Activated CD4-positive, alpha-beta T cell treated with anti-CD3 and anti-CD28 coated beads, Interleukin-2, amount 10 ng/mL, durations not matched to agents 24 days and 14 days (primary cell): ENCODE results near the gene FAM131C. TPM values are rescaled to one million over a fixed set of nuclear protein-coding genes. Genes with fewer than 3 reads are reported as not detected.
"Not testable (repeated sequence)": the region's sequence is repeated elsewhere in the genome, so short reads cannot be mapped to it uniquely, and the experiment has no call there.

ENCODE experiments used
- DNase-seq: peaks from one replicate; pipeline ENCODE4 v3.0.0; 2022
- H3K27ac Mint-ChIP-seq: one replicate; pipeline ENCODE4 v1.8.0; 2022; ENCODE audit warnings: mild to moderate bottlenecking, mixed read lengths
- H3K27me3 Mint-ChIP-seq: one replicate; pipeline ENCODE4 v1.8.0; 2022; ENCODE audit warnings: mixed read lengths
- H3K36me3 Mint-ChIP-seq: one replicate; pipeline ENCODE4 v1.8.0; 2022; ENCODE audit warnings: low read depth, mild to moderate bottlenecking, mixed read lengths
- H3K4me1 Mint-ChIP-seq: one replicate; pipeline ENCODE4 v1.8.0; 2021; ENCODE audit warnings: mixed read lengths
- H3K4me3 Mint-ChIP-seq: one replicate; pipeline ENCODE4 v1.8.0; 2022; ENCODE audit warnings: mild to moderate bottlenecking, moderate library complexity, mixed read lengths
- H3K9me3 Mint-ChIP-seq: one replicate; pipeline ENCODE4 v1.8.0; 2021; ENCODE audit warnings: mixed read lengths
- intact Hi-C: fragments of 100-400 bp; cut with micrococcal nuclease; formaldehyde crosslinking; loops from one replicate; pipeline ENCODE4 v1.15.1; 2023
- total RNA-seq: library from RNA; stranded (reverse); gene quantifications from 2 replicates; pipeline ENCODE4 v1.2.3, GENCODE V29; 2022

Gene FAM131C
- total RNA-seq, 1 donor from 2014 or later, result 0.26 TPM

DNA sequence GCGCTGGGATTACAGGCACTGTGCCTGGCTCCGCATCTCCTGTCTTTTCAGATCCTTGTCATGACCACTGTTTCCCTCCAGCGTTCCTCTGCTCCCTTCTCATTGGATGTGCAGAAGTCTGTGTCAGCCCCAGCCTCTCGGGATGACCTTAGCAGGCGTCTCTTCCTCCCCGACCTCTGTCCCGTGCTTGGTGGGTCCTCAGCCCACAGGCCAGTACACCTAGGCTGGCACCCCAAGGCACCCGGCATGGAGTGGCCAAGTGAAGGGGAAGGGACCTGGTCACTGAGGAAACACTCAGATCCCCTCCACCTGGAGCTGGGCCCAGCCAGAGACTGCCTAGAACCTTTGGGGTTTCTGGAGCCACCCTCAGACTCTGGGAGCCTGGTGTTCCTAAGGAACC lies 32.3 kb downstream of the FAM131C start:
- DNase-seq, result no peak
- intact Hi-C loops, result no loop called here
- Mint-ChIP-seq H3K27me3 (peaks cover 3% of the 10 kb centered on the region), H3K36me3 (no peaks in the 10 kb centered on the region), H3K9me3 (no peaks in the 10 kb centered on the region), H3K4me1 (no peaks in the 10 kb centered on the region), H3K27ac (no peak overlapping the region), H3K4me3 (no peak overlapping the region)

GRCh38 chr1:16039871-16040270 lies 33.6 kb downstream of the FAM131C start:
- H3K36me3 Mint-ChIP-seq, intact Hi-C loops, H3K4me3 Mint-ChIP-seq, H3K4me1 Mint-ChIP-seq, H3K27ac Mint-ChIP-seq, H3K9me3 Mint-ChIP-seq, H3K27me3 Mint-ChIP-seq, DNase-seq: not testable (repeated sequence)

GRCh38 chr1:16038620-16038912 lies 34.9 kb downstream of the FAM131C start:
- intact Hi-C loops, result no loop called here
- Mint-ChIP-seq H3K36me3 (no peaks in the 10 kb centered on the region), H3K4me3 (no peak overlapping the region), H3K9me3 (no peaks in the 10 kb centered on the region), H3K4me1 (no peaks in the 10 kb centered on the region), H3K27me3 (peaks cover 3% of the 10 kb centered on the region), H3K27ac (no peak overlapping the region)
- DNase-seq, result no peak

DNA sequence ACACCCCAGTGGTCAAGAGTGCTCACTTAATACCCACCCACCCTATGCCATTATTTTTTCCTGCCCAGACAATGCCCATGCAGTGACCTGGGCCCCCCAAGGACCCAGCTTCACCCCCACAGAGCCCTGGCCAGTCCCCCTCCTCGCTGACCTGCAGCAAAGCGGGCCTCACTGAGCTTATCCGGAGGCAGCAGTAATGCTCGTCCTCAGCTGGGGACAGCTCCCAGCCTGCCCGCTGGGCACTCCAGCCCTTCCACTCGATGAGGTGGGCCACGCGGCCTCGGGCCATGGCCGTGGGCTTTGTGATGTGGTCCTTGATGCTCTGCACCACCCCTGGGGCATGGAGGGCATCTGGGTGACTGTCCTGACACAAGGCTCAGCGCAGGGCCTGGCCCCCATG lies 37.0 kb downstream of the FAM131C start:
- H3K9me3 Mint-ChIP-seq, DNase-seq, H3K4me3 Mint-ChIP-seq, H3K36me3 Mint-ChIP-seq, H3K4me1 Mint-ChIP-seq, H3K27me3 Mint-ChIP-seq, intact Hi-C loops, H3K27ac Mint-ChIP-seq: not testable (repeated sequence)

DNA sequence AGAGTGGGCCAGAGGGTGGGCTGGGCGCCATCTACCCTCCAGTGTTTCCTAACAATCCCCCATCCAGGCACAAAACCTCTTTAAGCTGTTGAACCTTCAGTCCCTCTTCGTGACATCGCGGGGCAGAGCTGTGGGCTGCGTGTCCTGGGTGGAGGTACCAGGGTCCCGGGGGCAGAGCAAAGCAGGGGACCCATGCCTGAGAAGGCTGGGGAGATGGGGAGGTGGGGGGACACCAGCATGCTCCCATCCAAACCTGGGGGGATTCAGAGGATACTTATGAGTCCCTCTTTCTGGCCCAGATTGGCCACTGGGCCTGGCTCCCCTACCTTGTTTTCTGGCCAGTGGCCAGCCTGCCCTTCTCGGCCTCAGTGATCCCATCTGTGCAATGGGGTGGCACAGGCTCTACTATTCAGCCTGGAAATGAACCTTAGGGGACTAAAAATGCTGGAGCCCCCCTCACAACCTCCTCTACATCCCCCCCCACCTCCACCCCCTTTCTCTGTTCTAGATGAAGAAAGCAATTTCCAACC lies 40.3 kb downstream of the FAM131C start:
- H3K27me3 Mint-ChIP-seq, H3K36me3 Mint-ChIP-seq, H3K9me3 Mint-ChIP-seq, intact Hi-C loops, H3K4me1 Mint-ChIP-seq, H3K27ac Mint-ChIP-seq, H3K4me3 Mint-ChIP-seq, DNase-seq: not testable (repeated sequence)

DNA sequence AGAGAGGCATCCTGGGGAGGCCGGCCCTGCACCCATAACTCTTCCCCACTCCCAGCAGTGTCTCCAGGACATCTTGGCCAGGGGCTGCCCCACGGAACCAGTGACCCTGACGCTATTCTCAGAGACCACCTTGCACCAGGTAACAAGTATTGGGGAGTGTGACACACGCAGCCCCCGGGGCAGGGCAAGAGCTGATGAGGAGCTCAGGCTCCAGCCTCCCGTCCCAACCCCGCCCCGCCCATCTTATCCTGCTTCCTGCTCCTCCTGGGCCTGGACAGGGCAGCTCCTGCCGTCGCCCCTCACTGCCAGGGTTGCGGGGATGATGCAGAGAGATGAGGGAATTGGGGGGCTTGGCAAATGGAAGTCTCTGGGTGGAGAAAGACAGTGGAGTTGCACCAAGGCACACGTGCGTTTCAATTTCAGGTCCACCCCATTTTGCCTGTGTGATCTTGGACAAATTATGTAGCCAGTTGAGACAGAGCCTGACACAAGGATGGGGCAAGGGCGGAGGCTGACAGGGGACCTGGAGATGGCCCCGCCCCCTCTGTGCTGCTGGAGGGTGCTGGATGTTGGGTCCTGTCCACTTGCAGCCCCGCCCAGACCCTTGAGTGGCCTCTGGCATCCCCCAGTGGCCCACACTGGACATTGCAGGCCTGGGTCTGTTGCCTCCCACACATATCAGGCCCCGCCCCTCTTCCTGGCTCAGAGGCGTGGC lies 40.9 kb downstream of the FAM131C start:
- DNase-seq, result peak; percentile 86
- H3K4me3 Mint-ChIP-seq, result no peak overlapping the region
- H3K4me1 Mint-ChIP-seq, result peaks cover 2% of the 10 kb centered on the region
- peaks cover 11% of the 10 kb centered on the region for H3K27me3 Mint-ChIP-seq
- H3K36me3 Mint-ChIP-seq, result no peaks in the 10 kb centered on the region
- H3K9me3 Mint-ChIP-seq, result no peaks in the 10 kb centered on the region
- intact Hi-C loops, result no loop called here
- H3K27ac Mint-ChIP-seq, result no peak overlapping the region

DNA sequence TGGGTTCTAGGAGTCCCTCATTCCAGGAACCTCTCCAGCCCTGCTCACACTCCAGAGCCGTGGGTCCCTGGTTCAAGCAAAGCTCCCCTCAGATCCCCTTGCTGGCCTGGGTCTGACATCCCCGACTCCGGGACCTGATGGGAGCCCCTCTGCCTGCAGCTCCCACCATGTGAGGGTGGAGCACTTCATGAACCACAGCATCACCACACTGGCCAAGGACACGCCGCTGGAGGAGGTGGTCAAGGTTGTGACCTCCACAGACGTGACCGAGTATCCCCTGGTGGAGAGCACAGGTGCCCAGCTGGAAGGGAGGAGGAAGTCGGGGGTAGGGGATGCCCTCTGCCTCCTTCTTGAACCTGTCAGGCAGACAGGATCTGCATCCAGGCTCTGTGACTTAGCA lies 41.9 kb downstream of the FAM131C start:
- no peak for DNase-seq
- Mint-ChIP-seq H3K4me1 (peaks cover 2% of the 10 kb centered on the region), H3K36me3 (no peaks in the 10 kb centered on the region)

GRCh38 chr1:16029288-16029687 lies 44.2 kb downstream of the FAM131C start:
- H3K4me3 Mint-ChIP-seq, result no peak overlapping the region
- peaks cover 2% of the 10 kb centered on the region for H3K4me1 Mint-ChIP-seq
- H3K27ac Mint-ChIP-seq, result no peak overlapping the region
- no peaks in the 10 kb centered on the region for H3K36me3 Mint-ChIP-seq
- no peaks in the 10 kb centered on the region for H3K9me3 Mint-ChIP-seq
- no peak for DNase-seq
- peaks cover 11% of the 10 kb centered on the region for H3K27me3 Mint-ChIP-seq
- intact Hi-C loops, result no loop called here

More for the DNA sequence above, 41.9 kb downstream of the FAM131C start:
- Mint-ChIP-seq H3K4me3 (no peak overlapping the region), H3K27ac (no peak overlapping the region), H3K27me3 (peaks cover 11% of the 10 kb centered on the region), H3K9me3 (no peaks in the 10 kb centered on the region)
- intact Hi-C loops, result no loop called here

DNA sequence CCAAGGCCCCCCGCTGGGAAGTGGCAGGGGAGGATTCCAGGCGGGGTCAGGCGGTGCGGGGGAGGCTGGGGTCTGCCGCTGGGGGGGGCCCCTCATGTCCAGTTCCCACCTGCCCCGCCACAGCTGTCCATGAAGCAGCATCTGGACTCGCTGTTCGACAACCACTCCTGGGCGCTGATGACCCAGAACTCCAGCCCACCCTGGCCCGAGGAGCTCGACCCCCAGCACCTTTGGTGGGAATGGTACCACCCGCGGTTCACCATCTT lies 44.5 kb downstream of the FAM131C start:
- H3K27ac Mint-ChIP-seq, H3K4me3 Mint-ChIP-seq, DNase-seq, H3K4me1 Mint-ChIP-seq, H3K9me3 Mint-ChIP-seq, intact Hi-C loops, H3K36me3 Mint-ChIP-seq: not testable (repeated sequence)
- H3K27me3 Mint-ChIP-seq, result peaks cover 11% of the 10 kb centered on the region

DNA sequence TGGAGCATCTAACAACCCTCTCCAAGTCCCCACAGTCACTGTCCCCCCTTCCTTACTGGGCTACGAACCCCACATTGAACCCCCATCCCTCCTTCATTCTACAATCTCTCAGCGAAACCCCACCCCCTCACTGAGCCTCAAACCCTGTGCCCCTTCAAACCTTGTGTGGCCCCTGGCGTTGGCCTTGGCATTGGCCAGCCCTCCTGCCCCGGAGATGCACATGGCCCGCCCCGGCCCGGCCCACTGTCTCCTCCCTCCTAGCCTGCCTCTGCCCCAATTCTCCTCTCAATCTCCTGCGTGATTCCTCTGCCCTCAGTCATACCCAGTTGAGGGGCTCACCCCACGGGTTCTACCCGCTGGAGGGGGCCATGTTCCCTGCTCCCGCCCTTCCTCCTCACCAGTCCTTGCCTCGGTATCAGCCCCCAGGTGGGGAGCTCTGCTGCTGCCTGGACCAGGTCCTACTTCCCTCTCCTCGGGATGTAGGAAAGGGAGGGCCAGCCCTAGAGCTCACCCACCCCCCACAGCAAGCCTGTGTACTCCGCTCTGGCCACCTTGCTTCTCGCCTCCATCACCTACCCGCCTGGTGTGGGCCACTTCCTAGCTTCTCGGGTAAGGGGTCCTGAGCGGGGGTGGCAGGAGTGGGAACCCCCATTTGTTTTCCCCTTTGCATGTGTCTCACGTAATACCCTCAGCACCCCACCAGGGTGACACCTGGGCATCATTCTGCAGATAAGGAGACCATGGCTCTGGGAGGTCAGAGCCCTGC lies 45.0 kb downstream of the FAM131C start:
- DNase-seq, result no peak
- H3K27me3 Mint-ChIP-seq, result peaks cover 11% of the 10 kb centered on the region
- intact Hi-C loops, result no loop called here
- no peaks in the 10 kb centered on the region for H3K9me3 Mint-ChIP-seq
- H3K4me1 Mint-ChIP-seq, result peaks cover 2% of the 10 kb centered on the region
- H3K27ac Mint-ChIP-seq, result no peak overlapping the region
- no peaks in the 10 kb centered on the region for H3K36me3 Mint-ChIP-seq
- no peak overlapping the region for H3K4me3 Mint-ChIP-seq

DNA sequence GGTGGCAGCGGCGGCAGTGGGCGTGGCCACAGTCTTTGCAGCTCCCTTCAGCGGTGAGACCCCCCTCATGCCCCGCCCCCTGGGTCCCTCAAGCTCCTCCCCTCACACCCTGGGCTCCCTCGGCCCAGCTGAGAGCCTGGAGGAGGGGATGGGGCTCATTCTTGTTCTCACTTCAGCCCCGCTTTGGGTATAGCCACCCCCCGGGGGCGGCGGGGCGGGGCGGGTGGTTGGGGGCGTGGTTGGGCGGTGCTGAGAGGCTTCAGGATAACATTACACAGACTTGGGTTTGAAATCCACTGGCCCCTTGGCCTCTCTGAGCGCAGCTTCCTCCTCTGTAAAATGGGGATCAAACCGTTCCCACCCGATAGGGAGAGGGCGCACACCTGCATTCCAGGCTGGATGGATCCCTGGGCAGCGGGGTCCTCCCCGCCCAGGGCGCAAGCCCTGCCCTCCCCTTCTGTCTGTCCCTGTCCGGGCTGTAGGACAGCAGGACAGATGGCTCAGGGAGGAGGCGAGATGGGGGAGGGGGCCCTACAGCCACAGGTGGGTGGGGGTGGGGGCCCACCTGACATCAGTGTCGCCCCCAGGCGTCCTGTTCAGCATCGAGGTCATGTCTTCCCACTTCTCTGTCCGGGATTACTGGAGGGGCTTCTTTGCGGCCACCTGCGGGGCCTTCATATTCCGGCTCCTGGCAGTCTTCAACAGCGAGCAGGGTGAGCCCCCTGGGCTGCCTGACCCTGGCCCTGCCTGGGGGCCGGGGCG lies 46.5 kb downstream of the FAM131C start:
- no peak overlapping the region for H3K27ac Mint-ChIP-seq
- H3K36me3 Mint-ChIP-seq, result no peaks in the 10 kb centered on the region
- H3K27me3 Mint-ChIP-seq, result peaks cover 11% of the 10 kb centered on the region
- no peaks in the 10 kb centered on the region for H3K9me3 Mint-ChIP-seq
- H3K4me1 Mint-ChIP-seq, result no peaks in the 10 kb centered on the region
- DNase-seq, result peak; percentile 66
- intact Hi-C loops, result no loop called here
- no peak overlapping the region for H3K4me3 Mint-ChIP-seq

- H3K9me3 Mint-ChIP-seq, DNase-seq, intact Hi-C loops, H3K36me3 Mint-ChIP-seq, H3K4me1 Mint-ChIP-seq, H3K4me3 Mint-ChIP-seq, H3K27ac Mint-ChIP-seq: not testable (repeated sequence)
- H3K27me3 Mint-ChIP-seq, result peaks cover 14% of the 10 kb centered on the region
These were observed 47.1 kb downstream of the FAM131C start for GRCh38 chr1:16026302-16026701.

DNA sequence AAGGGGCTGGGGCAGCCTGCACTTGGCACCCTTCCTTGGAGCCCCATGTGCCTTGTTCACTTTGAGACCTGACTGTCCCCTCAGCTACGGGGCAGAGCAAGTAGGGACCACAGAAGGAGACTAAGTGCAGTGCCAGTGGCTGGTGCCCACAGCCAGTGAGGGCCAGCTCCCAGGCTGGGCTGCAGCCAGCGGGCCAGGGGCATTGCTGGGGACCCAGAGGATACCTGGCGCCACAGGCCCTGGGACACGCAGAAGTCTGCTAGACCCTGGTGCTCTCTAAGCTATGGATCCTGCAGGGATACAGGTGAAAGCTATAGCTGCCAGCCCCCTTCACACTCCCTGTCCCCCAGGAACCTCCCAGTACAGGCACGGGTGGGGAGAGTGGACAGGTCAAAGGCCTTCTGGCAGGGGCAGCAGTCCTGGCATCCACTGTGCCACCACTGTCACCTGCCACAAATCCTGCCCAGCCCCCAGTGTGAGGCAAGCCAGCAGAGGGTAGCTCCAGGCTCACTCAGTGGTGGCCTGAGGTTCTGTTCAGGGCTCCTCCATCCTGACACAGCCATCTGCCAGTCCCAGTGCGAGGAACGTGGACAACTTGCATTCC lies 50.3 kb downstream of the FAM131C start:
- intact Hi-C loops, result no loop called here
- Mint-ChIP-seq H3K9me3 (no peaks in the 10 kb centered on the region), H3K4me1 (no peaks in the 10 kb centered on the region), H3K36me3 (no peaks in the 10 kb centered on the region), H3K4me3 (no peak overlapping the region), H3K27ac (no peak overlapping the region), H3K27me3 (peaks cover 8% of the 10 kb centered on the region)
- DNase-seq, result no peak

DNA sequence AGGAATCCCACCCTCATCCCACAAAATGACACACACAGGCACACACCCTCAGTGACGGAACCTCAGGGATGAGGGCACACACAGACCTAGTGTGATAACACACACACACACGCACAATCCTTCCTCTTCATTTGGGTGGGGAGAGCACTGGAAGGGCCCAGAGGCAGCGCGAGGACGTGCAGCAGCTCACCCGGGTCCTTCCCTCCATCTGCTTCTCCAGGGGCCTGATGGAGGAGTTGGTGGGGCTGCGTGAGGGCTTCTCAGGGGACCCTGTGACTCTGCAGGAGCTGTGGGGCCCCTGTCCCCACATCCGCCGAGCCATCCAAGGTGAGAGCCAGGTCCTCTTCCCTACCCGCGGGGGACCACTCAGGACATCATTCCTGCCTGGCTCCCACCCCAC lies 51.1 kb downstream of the FAM131C start:
- H3K27me3 Mint-ChIP-seq, result peaks cover 3% of the 10 kb centered on the region
- H3K27ac Mint-ChIP-seq, result no peak overlapping the region

More for the DNA sequence above, 51.1 kb downstream of the FAM131C start:
- no peak overlapping the region for H3K4me3 Mint-ChIP-seq
- intact Hi-C loops, result no loop called here
- no peaks in the 10 kb centered on the region for H3K9me3 Mint-ChIP-seq
- H3K4me1 Mint-ChIP-seq, result no peaks in the 10 kb centered on the region
- DNase-seq, result no peak
- H3K36me3 Mint-ChIP-seq, result no peaks in the 10 kb centered on the region
